RWPE1 (cell line): ENCODE data around the gene ATP23.

ENCODE experiments used
- CTCF ChIA-PET: fragments of 350-600 bp; sonication (Branson Sonifier 250); formaldehyde crosslinking; extraction: SDS; loops from one replicate; lab custom pipeline; 2021; lab: Yijun Ruan, JAX
- POLR2A ChIA-PET: fragments of 400-600 bp; formaldehyde crosslinking; extraction: SDS; loops from one replicate; lab custom pipeline; 2020; ENCODE audit warnings: antibody characterized with exemption; ENCODE audit not compliant: low non-redundant PET; lab: Yijun Ruan, JAX
- DNase-seq: peaks from one replicate; pipeline ENCODE4 v3.0.0; 2012; ENCODE audit warnings: low spot score
- H3K27ac ChIP-seq: fragments of 450-650 bp; 2 replicates; pipeline ENCODE4 v1.5.1; 2017
- TF ChIP-seq, protein P1 (sequence below): fragments of 450-650 bp; conservative IDR thresholded peaks from 2 replicates; pipeline ENCODE4 v1.5.1; 2017; ENCODE audit warnings: low read depth, mild to moderate bottlenecking

The ATP23 gene

DNA sequence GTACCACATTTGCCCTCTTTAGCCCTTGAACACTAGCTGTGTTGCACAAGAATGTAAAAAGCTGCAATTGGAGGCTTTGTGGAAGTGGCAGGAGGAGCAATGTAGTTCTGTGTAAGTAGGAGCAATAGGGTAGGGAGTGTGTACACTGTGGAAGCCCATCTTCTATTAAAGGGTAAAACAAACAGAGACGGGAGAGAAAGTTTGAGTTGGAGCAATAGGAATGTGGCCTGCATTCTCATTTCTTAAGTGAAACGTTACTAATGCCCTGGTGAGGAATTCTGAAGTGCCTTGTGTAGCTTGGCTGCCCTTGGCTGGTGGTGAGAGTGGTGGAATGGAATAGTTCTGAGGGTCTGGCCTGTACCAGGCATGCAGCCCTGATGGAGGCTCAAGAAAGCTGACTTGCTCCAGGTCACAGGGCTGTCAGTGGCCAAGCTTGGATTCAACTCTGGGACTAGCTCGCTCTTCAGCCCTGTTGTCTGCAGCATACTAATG, 38.8 kb upstream of the ATP23 start:
- ChIA-PET POLR2A (no interaction called here), CTCF (interaction anchor here (1.0 to 1.5 kb wide), 4 partner anchors 58 to 99 kb away, joined by 4 to 7 read pairs (median 4); no protein-coding TSS in a partner anchor)
- no peak for DNase-seq
- H3K27ac ChIP-seq: no peak overlapping the region
- TF ChIP-seq, protein P1, sequence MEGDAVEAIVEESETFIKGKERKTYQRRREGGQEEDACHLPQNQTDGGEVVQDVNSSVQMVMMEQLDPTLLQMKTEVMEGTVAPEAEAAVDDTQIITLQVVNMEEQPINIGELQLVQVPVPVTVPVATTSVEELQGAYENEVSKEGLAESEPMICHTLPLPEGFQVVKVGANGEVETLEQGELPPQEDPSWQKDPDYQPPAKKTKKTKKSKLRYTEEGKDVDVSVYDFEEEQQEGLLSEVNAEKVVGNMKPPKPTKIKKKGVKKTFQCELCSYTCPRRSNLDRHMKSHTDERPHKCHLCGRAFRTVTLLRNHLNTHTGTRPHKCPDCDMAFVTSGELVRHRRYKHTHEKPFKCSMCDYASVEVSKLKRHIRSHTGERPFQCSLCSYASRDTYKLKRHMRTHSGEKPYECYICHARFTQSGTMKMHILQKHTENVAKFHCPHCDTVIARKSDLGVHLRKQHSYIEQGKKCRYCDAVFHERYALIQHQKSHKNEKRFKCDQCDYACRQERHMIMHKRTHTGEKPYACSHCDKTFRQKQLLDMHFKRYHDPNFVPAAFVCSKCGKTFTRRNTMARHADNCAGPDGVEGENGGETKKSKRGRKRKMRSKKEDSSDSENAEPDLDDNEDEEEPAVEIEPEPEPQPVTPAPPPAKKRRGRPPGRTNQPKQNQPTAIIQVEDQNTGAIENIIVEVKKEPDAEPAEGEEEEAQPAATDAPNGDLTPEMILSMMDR: no peak

DNA sequence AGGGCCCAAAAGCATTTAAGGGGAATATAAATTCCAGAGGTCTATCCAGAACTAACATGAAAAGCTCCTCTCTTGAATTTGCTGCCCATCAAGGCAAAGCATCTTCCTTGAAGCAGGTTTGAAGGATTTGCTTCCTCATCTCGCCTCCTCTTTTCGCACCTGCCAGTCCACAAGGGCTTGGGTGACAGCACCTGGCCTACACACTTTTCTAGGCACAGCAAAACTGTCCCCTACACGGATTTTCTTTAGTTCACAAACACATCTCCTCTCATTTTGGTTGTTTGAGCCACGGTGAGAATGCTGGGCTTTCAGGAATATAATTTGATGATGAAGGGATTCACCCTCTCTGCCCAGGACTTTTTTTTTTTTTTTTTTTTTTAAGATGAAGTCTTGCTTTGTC, 36.9 kb upstream of the ATP23 start:
- H3K27ac ChIP-seq: no peak overlapping the region
- TF ChIP-seq, protein P1: no peak
- DNase-seq: no peak
- CTCF ChIA-PET: interaction anchor here (0.5 to 2.6 kb wide), 10 partner anchors 18 to 274 kb away, joined by 3 to 10 read pairs (median 5); no protein-coding TSS in a partner anchor
- POLR2A ChIA-PET: no interaction called here

DNA sequence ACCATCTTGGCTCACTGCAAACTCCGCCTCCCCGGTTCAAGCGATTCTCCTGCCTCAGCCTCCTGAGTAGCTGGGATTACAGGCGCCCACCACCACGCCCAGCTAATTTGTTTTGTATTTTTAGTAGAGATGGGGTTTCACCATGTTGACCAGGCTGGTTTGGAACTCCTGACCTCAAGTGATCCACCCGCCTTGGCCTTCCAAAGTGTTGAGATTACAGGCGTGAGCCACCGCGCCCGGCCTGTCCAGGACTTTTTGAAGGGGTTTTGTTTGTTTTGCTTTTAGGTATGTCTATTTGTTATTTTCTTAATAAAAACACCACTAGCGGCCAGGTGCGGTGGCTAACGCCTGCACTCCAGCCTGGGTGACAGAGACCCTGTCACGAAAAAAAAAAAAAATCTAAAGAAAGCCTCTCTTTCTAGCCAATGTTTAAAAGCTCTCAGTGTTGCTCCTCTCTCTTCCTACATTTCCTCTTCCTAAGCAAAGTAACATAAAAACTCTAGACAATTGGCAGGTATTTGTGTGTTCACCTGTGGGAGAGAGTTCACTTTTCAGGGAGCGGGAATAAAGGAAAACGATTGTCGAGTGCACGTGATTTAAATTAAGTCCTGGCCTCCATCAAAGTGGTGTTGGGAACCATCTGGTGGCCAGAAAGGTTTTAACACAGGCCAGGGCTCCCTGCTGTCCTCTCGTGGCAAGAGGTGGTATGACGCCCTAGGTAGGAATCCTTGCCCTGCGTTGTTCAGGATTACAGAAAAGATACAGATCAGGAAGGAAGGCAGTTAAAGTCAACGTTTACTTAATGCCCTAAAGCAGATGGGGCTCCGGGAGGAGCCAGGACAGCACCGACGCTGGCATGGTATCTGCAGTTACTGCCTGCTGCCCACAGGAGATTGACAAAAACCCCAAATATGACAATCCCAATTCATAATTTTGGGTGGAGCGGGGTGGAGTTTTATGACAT, 36.2 kb upstream of the ATP23 start:
- TF ChIP-seq, protein P1: peak; percentile 100
- DNase-seq: peak; percentile 78
- CTCF ChIA-PET: interaction anchor here (0.5 to 2.6 kb wide), 12 partner anchors 18 to 275 kb away, joined by 3 to 10 read pairs (median 4); no protein-coding TSS in a partner anchor
- H3K27ac ChIP-seq: no peak overlapping the region
- POLR2A ChIA-PET: no interaction called here

DNA sequence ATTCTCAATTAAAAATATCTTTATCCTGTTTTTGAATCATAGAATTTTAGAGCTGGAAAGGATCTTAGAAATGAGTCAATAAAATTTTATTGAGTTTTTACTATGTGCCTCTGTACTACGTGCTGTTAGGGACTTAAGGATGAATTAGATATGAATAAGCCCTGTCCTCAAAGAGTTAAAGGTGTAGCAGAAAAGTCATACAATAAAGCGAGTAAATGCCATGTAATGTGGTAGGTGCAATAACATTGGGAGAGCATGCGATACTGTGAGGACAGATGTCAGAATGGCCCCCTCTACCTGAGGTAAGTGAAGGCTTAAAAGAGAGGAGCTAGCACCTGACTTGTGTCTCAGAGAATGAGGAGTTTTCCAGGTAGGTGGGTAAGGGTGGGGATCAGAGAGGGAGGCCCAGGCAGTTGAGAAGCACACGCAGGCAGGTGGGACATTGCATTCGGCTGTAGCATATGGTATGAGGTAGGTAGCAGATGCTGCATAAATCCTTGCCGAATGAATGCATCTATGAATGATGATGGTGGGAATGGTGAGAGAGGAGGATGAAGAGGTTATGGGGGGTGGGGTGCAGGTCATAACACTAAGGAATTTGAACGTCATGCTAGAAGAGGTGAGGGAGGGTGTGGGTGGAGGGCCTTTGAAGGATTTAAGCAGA, 35.4 kb upstream of the ATP23 start:
- POLR2A ChIA-PET: no interaction called here
- no peak for DNase-seq

DNA sequence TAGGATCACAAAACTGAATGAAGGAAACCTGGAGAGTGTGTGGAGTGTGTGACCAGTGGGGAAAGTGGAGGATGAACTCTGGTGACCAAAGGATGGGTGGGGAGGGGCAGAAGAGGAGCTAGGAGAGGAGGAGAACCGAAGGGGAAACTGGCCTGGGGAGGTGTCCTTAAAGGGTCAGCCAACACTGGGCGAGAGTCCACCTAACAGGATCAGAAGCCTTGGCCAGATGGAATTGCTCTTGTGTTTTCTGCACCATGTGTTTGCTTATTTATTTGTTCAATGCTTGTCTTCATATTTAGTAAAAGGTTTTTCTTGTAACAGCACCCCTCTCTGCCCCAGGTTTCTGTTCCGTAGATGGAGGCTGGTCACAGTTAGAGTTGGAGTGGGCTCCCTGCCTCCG, 34.5 kb upstream of the ATP23 start:
- no peak overlapping the region for H3K27ac ChIP-seq
- TF ChIP-seq, protein P1: no peak
- CTCF ChIA-PET: interaction anchor here (0.6 kb wide), 3 partner anchors 131 to 1018 kb away, joined by 3 read pairs; no protein-coding TSS in a partner anchor
- POLR2A ChIA-PET: no interaction called here
- DNase-seq: no peak

More for the DNA sequence above, 35.4 kb upstream of the ATP23 start:
- CTCF ChIA-PET: interaction anchor here (0.6 to 2.6 kb wide), 4 partner anchors 73 to 130 kb away, joined by 3 to 10 read pairs (median 4); no protein-coding TSS in a partner anchor
- no peak overlapping the region for H3K27ac ChIP-seq
- TF ChIP-seq, protein P1: no peak

DNA sequence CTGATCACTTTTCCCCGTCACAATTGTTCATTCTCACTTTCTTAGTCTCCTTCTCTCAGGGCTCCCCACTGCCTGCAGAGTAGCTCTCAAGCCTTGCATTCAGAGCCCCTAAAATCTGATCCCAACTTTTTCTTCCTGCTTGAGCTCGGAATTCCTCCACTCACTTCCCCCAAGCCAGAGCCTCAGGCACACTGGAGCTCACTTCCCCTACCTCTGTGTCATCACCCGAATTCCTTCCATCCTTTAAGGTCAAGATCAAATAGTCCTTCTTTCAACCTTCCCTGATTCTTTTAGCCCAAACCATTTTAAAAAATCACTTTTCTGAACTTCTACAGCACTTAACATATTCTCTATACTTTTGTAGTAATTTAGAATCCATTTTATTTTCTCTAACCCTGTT, 34.1 kb upstream of the ATP23 start:
- no peak overlapping the region for H3K27ac ChIP-seq
- TF ChIP-seq, protein P1: no peak
- no peak for DNase-seq
- POLR2A ChIA-PET: no interaction called here
- CTCF ChIA-PET: interaction anchor here (0.6 kb wide), 2 partner anchors 141 to 1018 kb away, joined by 3 read pairs; no protein-coding TSS in a partner anchor
